ENCODE data around the gene ZPBP.
"Not testable (repeated sequence)": the region's sequence is repeated elsewhere in the genome, so short reads cannot be mapped to it uniquely, and the experiment has no call there.

Gene ZPBP

DNA sequence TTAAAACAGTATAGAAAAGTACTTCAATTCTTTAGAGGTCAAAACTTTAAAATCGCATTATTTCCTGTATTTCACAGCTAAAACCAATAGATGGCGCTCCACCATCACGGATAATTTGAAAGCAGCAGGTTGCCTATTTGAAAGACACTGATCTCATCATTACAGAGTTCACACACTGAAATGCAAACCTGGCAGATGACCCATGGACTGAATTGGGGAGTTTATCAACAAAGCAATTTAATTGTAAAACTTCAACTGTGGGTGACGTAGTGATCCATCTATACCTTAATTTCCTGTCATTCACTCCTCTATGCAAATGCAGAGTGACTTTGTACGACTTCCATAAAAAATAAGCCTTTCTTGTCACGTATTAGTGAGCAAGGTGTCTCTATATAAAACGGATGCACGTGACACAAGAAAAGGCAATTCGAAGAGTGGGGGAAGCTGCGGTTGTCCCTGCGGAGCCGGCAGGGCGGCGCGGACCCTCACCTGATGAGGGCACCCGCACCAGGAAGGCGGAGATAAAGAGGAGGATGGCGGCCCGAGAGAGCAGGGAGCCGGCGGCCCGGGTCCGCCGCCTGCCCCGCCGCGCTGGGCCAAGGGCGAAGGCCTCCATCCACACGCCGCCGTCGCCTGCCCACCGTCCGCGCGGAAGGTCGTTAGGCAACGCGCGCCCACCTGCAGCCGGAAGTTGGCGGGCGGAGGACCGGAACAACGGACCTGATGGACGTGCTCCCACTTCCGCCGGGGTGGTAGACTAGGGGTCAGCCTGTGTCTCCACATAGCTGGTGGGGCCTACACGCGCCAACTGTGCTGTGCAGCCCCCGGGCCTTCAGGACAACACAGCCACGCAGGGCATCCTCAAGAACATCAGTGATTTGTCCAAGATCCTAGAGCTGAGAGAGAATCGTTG, at the start of gene ZPBP:
Gene ZPBP, minus strand, starts transcription at position 668 of the 913 bp plus-strand sequence. Its CDS starts 52 bp downstream, at position 616.
- DNase-seq = peak; percentile 83

DNA sequence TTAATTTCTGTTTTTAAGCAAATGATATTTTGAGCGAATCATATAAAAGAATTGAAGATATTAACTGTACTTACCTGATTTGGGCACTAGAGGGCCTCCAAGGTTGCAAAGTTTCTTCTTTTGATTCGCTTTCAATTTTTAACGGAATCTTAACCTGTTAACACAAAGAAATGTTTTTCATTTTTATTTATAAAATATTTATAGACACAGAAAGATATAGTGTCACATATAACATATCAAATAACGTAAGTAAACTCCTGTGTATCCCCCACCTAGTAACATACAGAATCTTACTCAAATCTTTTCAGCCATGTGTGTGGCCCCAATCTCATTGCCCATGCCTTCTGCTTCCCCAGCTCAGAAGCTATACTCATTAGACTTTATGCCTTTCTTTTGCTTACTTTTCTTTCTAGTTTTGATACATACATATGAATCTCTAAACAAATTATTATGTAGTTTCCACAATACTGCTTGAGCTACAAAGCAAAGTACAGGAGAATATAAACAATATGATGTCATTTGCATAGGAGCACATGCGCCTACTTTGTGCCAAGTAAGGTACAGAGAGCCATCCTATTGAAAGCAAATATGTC, 49.5 kb upstream of the ZPBP start:
- DNase-seq = peak; percentile 77

DNA sequence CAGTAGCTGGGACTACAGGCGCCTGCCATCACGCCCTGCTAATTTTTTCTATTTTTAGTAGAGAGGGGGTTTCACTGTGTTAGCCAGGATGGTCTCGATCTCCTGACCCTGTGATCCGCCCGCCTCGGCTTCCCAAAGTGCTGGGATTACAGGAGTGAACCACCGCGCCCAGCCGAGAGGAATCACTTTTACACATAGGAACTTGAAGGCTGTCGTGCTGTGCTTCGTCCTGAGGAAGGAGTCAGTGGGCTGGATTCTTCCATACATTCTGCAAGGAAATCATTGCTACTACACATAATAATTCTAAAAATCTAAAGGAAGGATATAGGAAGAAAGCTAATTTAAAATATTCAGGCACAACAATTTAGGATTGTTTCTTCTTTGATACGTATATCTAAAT, 48.8 kb upstream of the ZPBP start:
- no peak for DNase-seq

GRCh38 chr7:50141131-50141530, 48.1 kb upstream of the ZPBP start:
- no peak for DNase-seq

DNA sequence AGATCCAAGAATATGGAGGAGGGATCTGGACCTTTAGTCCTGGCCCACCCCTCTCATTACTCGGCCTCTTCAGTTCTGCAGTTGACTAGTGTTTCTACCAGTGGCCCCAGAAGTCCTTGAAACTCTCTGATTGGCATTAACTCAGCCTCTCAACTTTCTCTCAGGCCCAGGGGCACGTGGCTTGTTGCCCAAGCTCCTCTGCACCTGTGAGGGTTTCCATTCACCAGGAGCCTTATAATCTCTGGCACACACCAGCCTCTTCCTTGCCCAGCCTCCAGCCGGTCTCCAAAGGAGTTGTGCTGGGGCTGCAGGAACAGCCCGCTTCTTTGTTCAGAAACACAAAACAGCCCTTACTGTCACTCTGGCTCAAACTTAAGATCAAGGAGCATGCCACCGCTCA, 47.6 kb upstream of the ZPBP start:
- no peak for DNase-seq

DNA sequence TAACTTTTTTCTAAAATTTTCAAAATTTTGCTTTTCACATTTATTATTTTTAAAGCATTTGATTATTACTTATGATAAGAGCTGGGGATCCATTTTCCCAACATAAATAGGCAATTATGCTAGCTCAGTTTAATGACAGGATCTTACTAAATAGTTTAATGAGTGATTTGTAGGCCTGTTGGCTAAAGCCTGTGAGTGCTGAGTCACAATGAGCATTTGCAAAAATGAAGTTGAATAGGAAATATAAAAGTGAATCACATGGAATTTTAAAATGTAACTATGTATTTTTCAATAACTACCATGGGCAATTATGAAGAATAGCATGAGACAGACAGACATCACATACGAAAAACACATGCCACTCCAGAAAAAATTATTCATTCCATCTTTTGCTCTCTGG, 45.1 kb upstream of the ZPBP start:
- DNase-seq = no peak

GRCh38 chr7:50125766-50126165, 32.7 kb upstream of the ZPBP start:
- no peak for DNase-seq

GRCh38 chr7:50121286-50121685, 28.2 kb upstream of the ZPBP start:
- no peak for DNase-seq

- DNase-seq = peak; percentile 62
Measured at GRCh38 chr7:50119815-50120637, 27.0 kb upstream of the ZPBP start.

GRCh38 chr7:50112250-50112649, 19.2 kb upstream of the ZPBP start:
- DNase-seq = no peak

DNA sequence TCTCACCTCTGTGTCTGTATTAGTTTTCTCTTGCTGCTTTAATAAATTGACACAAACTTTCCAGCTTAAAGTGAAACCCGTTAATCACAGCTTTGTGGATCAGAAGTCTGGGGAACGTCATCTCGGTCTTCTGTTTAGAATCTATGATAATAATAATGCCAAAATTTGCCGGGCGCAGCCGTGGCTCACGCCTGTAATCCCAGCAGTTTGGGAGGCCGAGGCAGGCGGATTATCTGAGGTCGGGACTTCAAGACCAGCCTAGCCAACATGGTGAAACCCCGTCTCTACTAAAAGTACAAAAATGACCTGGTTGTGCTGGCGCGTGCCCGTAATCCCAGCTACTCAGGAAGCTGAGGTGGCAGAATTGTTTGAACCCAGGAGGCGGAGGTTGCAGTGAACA, 8.8 kb upstream of the ZPBP start:
- no peak for DNase-seq

DNA sequence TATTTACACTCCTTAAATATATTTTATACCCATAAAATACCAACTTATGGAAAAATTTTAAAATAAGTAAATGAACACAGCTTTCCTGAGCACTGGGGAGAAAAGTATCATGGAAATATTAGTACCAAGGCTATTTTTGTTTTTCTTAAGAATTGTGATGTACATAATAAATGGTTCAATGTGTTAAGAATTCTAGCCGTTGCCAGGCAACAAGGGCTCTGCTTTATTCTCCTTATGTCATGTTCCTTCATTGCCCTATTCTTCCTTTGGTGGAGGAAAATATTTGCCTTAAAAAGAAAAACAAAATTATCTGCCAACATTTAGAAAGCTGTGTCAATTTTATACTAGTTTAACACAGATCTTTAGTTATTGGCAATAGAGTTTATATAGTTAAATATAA, 2.6 kb upstream of the ZPBP start:
- no peak for DNase-seq

DNA sequence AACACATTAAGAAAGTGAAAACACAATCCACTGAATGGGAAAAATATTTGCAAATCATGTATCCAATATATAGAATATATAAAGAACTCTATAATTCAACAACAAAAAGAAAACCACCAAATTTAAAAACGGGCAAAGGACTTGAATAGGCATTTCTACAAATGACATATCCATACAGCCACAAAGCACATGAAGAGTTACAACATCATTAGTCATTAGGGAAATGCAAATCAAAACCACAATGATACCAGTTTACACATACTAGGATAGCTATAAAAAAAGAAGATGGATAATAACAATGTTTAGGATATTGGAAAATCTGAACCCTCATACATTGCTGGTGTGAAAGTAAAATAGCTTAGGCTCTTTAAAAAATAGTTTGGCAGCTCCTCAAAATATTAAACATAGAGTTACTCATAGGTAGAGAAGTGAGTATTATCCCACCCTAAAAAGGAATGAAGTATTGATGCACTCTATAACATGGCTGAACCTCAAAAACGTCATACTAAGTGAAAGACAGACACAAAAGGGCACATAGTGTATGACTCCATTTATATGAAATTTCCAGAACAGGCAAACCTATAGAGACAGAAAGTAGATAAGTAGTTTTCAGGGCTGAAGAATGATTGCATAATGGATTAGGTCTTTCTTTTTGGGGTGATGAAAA, 4.5 kb downstream of the ZPBP start:
- DNase-seq = no peak

GRCh38 chr7:50085344-50085743, 7.7 kb downstream of the ZPBP start:
- no peak for DNase-seq

DNA sequence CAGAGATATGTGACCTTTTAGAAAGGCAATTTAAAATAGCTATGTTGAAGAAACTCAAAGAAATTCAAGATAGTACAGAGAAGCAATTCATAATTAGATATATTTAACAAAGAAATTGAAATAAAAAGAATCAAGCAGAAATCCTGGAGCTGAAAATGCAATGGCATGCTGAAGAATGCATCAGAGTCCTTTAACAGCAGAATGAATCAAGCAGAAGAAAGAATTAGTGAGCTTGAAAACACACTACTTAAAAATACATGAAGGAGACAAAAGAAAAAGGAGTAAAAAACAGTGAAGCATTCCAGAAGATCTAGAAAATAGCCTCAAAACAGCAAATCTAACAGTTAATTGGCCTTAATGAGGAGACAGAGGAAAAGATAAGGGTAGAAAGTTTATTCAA, 20.0 kb downstream of the ZPBP start:
- DNase-seq = no peak

GRCh38 chr7:50069613-50070012, 23.4 kb downstream of the ZPBP start:
- DNase-seq = peak; percentile 37

- peak; percentile 33 for DNase-seq
Measured at GRCh38 chr7:50068850-50069551, 24.0 kb downstream of the ZPBP start.

DNA sequence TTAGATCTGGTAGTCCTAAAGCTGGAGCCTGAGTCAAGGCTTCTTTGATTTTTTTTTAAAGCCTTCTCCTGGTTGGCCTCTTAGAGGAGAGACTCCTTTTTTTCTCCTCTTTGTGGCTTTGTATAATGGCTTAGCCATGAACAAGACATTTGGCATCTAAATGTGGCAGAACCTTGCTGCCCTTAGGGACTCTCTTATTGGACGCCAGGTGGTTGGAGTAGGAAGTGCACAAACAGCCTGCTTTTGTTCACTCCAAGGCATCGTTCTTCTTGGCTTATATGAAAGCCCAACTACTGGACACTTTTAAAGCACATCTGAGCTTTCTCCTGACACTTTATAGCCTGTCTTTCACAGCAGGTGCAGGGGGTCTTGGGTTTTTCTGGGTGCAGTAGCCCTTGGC, 25.0 kb downstream of the ZPBP start:
- DNase-seq = peak; percentile 67

GRCh38 chr7:50062951-50063350, 30.1 kb downstream of the ZPBP start:
- peak; percentile 47 for DNase-seq

DNA sequence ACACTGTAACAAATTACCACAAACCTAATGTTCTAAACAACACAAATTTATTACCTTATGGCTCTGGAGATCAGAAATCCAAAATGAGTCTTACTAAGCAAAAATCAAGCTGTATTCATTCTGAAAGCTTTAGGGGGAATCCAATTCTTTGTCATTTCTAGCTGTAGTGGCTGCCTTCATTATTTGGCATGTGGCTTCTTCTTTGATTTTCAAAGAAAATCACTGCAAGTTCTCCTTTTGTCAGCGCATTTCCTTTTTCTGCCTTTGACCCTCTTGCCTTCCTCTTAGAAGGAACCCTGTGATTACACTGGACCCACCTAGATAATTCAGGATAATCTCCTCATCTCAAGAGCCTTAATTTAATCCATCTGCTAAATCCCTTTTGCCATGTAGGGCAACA, 36.9 kb downstream of the ZPBP start:
- no peak for DNase-seq

- no peak for DNase-seq
Measured at GRCh38 chr7:50047716-50048115, 45.3 kb downstream of the ZPBP start.

DNA sequence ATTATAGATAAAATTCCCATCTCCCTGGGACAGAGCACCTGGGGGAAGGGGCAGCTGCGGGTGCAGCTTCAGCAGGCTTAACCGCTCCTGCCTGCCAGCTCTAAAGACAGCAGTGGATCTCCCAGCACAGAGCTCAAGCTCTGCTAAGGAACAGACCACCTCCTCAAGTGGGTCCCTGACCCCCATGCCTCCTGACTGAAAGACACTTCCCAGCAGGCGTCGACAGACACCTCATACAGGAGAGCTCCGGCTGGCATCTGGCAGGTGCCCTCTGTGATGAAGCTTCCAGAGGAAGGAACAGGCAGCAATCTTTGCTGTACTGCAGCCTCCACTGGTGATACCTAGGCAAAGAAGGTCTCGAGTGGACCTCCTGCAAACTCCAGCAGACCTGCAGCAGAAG, 51.9 kb downstream of the ZPBP start:
- DNase-seq = not testable (repeated sequence)

Data from hematopoietic multipotent progenitor cell treated with erythropoietin and hydrocortisone succinate and interleukin-3 and kit ligand, for 6 days (in vitro differentiated cells).